CD4-positive, alpha-beta memory T cell (primary cell): ENCODE measurements around the gene SETD2. TPM values are rescaled to one million over a fixed set of nuclear protein-coding genes. Genes with fewer than 3 reads are reported as not detected.

Experiments
- CTCF ChIA-PET: fragments of 350-600 bp; sonication (Branson Sonifier 250); formaldehyde crosslinking; loops from one replicate; lab custom pipeline; 2021; ENCODE audit warnings: inconsistent platforms; ENCODE audit not compliant: partially characterized antibody; lab: Charles Lee
- POLR2A ChIA-PET: fragments of 350-600 bp; sonication (Branson Sonifier 250); formaldehyde crosslinking; loops from one replicate; lab custom pipeline; 2021; ENCODE audit not compliant: partially characterized antibody; lab: Charles Lee
- DNase-seq, 5 donors: peaks; one replicate each; pipeline versions ENCODE4 v3.0.0 to v3.0.0-alpha.2; 2020 to 2022; ENCODE audit warnings: mixed read lengths in 1 of 5
- H3K27ac ChIP-seq: one replicate; pipeline ENCODE4 v1.7.0; 2013; ENCODE audit warnings: low read depth, low read length
- H3K27me3 ChIP-seq: 2 replicates; pipeline ENCODE4 v1.7.0; 2013; ENCODE audit warnings: mild to moderate bottlenecking, low read length, moderate library complexity; ENCODE audit not compliant: insufficient read depth
- H3K36me3 ChIP-seq: 2 replicates; pipeline ENCODE4 v1.7.0; 2013; ENCODE audit warnings: mild to moderate bottlenecking, low read length, moderate library complexity; ENCODE audit not compliant: insufficient read depth
- H3K4me1 ChIP-seq: 2 replicates; pipeline ENCODE4 v1.7.0; 2013; ENCODE audit warnings: mild to moderate bottlenecking, low read length, moderate library complexity; ENCODE audit not compliant: insufficient read depth
- H3K4me3 ChIP-seq, 2 donors: one replicate each; pipeline ENCODE4 v1.7.0; 2013; ENCODE audit warnings: low read length in 2 of 2, mild to moderate bottlenecking in 1 of 2
- H3K9me3 ChIP-seq, 2 donors: one replicate each; pipeline ENCODE4 v1.7.0; 2013; ENCODE audit warnings: low read length in 2 of 2, control low read depth in 1 of 2; ENCODE audit not compliant: control insufficient read depth in 1 of 2
- H3K27ac Mint-ChIP-seq, 7 donors: one replicate each; pipeline ENCODE4 v1.8.0; 2020 to 2021; ENCODE audit warnings: mixed read lengths in 7 of 7, mild to moderate bottlenecking in 6 of 7, inconsistent platforms in 3 of 7, moderate library complexity in 3 of 7
- H3K27me3 Mint-ChIP-seq, 2 donors: one replicate each; pipeline ENCODE4 v1.8.0; 2020 to 2021; ENCODE audit warnings: mixed read lengths in 2 of 2
- H3K36me3 Mint-ChIP-seq, 2 donors: one replicate each; pipeline ENCODE4 v1.8.0; 2020 to 2021; ENCODE audit warnings: mixed read lengths in 2 of 2, inconsistent platforms in 1 of 2, mild to moderate bottlenecking in 1 of 2
- H3K4me1 Mint-ChIP-seq, 4 donors: one replicate each; pipeline ENCODE4 v1.8.0; 2020 to 2021; ENCODE audit warnings: mixed read lengths in 4 of 4, mild to moderate bottlenecking in 1 of 4
- H3K4me3 Mint-ChIP-seq, 8 donors: one replicate each; pipeline ENCODE4 v1.8.0; 2020 to 2021; ENCODE audit warnings: mixed read lengths in 8 of 8, mild to moderate bottlenecking in 7 of 8, moderate library complexity in 6 of 8, inconsistent platforms in 3 of 8
- H3K9me3 Mint-ChIP-seq, 8 donors: one replicate each; pipeline ENCODE4 v1.8.0; 2020 to 2021; ENCODE audit warnings: mixed read lengths in 8 of 8, mild to moderate bottlenecking in 5 of 8, inconsistent platforms in 3 of 8, moderate library complexity in 1 of 8
- intact Hi-C: fragments of 100-400 bp; cut with micrococcal nuclease; formaldehyde crosslinking; loops from one replicate; pipeline ENCODE4 v1.15.1; 2023
- polyA plus RNA-seq, 2 donors: library from polyadenylated mRNA; unstranded; fragments of 300-500 nt; fragmentation: Illumina TruSeq; gene quantifications; one replicate each; pipeline ENCODE4 v1.2.3, GENCODE V29; 2021
- total RNA-seq, 2 experiments: library from RNA; stranded (reverse); gene quantifications; one replicate each; pipeline ENCODE4 v1.2.3, GENCODE V29; 2021

Gene SETD2
- total and polyA plus RNA-seq, 4 experiments from 2014 or later, result 3.4 to 74.1 (median 50.0) TPM

DNA sequence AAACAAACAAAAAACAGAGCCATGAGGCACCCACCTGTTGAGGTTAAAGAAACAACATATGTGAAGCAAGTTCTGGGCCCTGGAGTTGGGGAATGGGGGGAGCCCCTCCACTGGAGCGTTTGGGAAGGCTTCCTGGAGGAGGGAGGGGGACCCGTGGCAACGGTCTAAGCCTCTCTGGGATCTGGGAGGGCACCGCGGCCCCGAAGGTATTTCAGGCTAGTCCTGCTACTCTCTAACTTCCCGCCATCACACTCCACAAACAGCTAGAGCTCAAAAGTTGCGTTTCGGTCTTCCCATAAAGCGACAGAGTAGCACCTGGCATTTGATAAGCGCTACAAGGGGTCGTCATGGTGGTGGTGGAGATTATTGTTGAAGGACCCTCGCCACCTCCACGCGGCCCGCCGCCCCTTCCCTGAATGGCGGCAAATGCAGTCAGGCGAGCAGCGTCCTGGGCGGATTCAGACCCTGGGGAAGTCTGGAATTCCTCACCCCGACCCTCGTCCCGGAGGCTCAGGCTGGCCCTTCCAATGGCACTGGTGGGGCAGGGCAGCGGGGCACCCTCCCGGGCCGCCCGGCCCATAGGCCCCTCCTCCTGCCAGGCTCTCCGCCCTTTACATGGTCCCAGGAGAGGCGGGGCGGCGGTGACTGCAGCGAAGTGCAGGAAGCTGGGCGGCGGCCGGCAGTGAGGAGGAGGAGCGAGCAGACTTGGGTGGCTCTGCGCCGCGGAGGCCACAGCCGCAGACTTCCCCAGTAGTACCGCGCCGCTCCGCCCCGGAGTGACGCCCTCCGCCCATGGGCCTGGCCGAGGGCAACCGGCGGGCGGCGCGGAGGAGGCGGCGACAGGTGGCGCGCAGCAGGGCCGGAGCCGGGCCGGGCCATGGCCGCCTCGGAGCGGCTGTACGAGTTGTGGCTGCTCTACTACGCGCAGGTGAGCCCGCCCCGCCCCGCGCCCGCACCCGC is 184.6 kb downstream of the SETD2 start, which contains the start of gene NBEAL2:
Gene NBEAL2, plus strand, starts transcription at position 682 of the 960 bp plus-strand sequence. Its CDS starts 196 bp downstream, at position 878.
- POLR2A ChIA-PET, result interaction anchor here (0.8 to 13.4 kb wide), 25 partner anchors 9 to 401 kb away, joined by 3 to 222 read pairs (median 5); partner anchors contain the start of genes PTPN23 and SETD2
- Mint-ChIP-seq H3K27ac (peak within 1 kb of the TSS; percentile 93 to 96 (median 93)), H3K27me3 (no peaks in the 10 kb centered on the region), H3K4me1 (peaks cover 41 to 81% (median 62%) of the 10 kb centered on the region in 4 donors), H3K9me3 (peaks cover 0 to 2% (median 0%) of the 10 kb centered on the region in 8 donors), H3K36me3 (peaks cover 6 to 25% of the 10 kb centered on the region in 2 donors), H3K4me3 (peak within 1 kb of the TSS; percentile 89 to 94 (median 91))
- Histone ChIP-seq H3K27me3 (no peaks in the 10 kb centered on the region), H3K4me3 (peak within 1 kb of the TSS; percentile 87 to 91), H3K27ac (peak within 1 kb of the TSS; percentile 91), H3K4me1 (peaks cover 77% of the 10 kb centered on the region), H3K9me3 (no peaks in the 10 kb centered on the region), H3K36me3 (no peaks in the 10 kb centered on the region)
- intact Hi-C loops, result loop anchor here (1.0 to 5.0 kb wide), 6 partner anchors 8 to 401 kb away; no protein-coding TSS in a partner anchor
- DNase-seq, result peak; percentile 93 to 96 (median 94)
- CTCF ChIA-PET, result interaction anchor here (1.0 to 3.1 kb wide), 8 partner anchors 9 to 185 kb away, joined by 3 to 28 read pairs (median 6); partner anchors contain the start of gene SETD2

DNA sequence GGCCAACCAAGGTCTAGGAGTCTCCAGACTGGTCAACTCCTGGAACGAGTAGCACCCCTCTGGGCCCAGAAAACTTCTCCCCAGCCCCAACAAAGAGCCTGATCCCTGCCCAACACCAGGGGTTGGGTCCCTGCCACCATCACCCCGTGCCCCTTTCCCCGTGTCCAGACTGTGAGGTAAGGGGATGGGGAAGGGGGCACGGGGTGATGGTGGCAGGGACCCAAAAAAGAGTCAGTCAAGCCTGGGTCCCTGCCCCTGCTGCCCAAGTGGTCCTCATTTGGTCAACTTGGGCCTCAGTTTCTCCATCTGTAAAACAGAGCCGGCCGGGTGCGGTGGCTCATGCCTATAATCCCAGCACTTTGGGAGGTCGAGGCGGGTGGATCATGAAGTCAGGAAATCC is 185.5 kb downstream of the SETD2 start:
- Mint-ChIP-seq H3K9me3 (peaks cover 0 to 2% (median 0%) of the 10 kb centered on the region in 8 donors), H3K27ac (peak overlapping the region; percentile 84 to 100 (median 92)), H3K4me1 (peaks cover 44 to 80% (median 63%) of the 10 kb centered on the region in 4 donors), H3K4me3 (peak overlapping the region; percentile 85 to 100 (median 88)), H3K27me3 (no peaks in the 10 kb centered on the region), H3K36me3 (peaks cover 7 to 25% of the 10 kb centered on the region in 2 donors)
- ChIA-PET CTCF (interaction anchor here (1.0 to 3.1 kb wide), 5 partner anchors 9 to 186 kb away, joined by 3 to 28 read pairs (median 4); partner anchors contain the start of gene SETD2), POLR2A (interaction anchor here (1.1 to 13.4 kb wide), 13 partner anchors 12 to 402 kb away, joined by 3 to 222 read pairs (median 7); partner anchors contain the start of genes PTPN23 and SETD2)
- no peak overlapping the region for H3K4me3 ChIP-seq
- no peaks in the 10 kb centered on the region for H3K9me3 ChIP-seq
- intact Hi-C loops, result loop anchor here (5.0 kb wide), 2 partner anchors 59 to 79 kb away; no protein-coding TSS in a partner anchor
- H3K27me3 ChIP-seq, result no peaks in the 10 kb centered on the region
- peak overlapping the region; percentile 91 for H3K27ac ChIP-seq
- no peak for DNase-seq
- H3K4me1 ChIP-seq, result peaks cover 77% of the 10 kb centered on the region
- H3K36me3 ChIP-seq, result no peaks in the 10 kb centered on the region

DNA sequence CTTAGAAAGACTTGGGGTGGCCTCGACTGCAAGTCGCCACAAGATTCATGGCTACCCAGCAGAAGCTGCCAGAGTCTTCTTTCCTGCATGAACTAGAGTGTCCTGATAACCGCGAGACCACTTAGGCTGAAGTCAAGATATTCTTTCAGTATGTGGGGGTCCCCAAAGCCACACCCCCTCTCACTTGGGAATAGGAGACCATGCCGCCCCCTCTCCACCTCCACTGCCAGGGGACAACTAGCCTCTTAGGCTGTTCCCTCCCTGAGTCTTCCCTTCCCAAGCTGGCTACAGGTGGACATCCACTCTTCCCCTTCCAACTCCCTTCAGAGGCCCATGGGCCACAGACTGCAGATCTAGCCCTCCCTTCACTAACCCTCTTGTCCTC is 186.1 kb downstream of the SETD2 start:
- intact Hi-C loops, result loop anchor here (2.0 to 5.0 kb wide), 3 partner anchors 59 to 187 kb away; partner anchors contain the start of gene SETD2
- Mint-ChIP-seq H3K27me3 (no peaks in the 10 kb centered on the region), H3K4me1 (peaks cover 44 to 78% (median 61%) of the 10 kb centered on the region in 4 donors), H3K36me3 (peaks cover 7 to 25% of the 10 kb centered on the region in 2 donors), H3K4me3 (peak overlapping the region; percentile 26 to 100 (median 74)), H3K9me3 (peaks cover 0 to 2% (median 0%) of the 10 kb centered on the region in 8 donors), H3K27ac (peak overlapping the region; percentile 72 to 100 (median 90))
- Histone ChIP-seq H3K4me3 (no peak overlapping the region), H3K36me3 (no peaks in the 10 kb centered on the region), H3K4me1 (peaks cover 75% of the 10 kb centered on the region), H3K27me3 (no peaks in the 10 kb centered on the region), H3K9me3 (no peaks in the 10 kb centered on the region), H3K27ac (no peak overlapping the region)
- CTCF ChIA-PET, result interaction anchor here (1.1 to 3.1 kb wide), 2 partner anchors 21 to 31 kb away, joined by 3 to 28 read pairs; no protein-coding TSS in a partner anchor
- POLR2A ChIA-PET, result interaction anchor here (1.1 to 13.4 kb wide), 8 partner anchors 12 to 55 kb away, joined by 3 to 222 read pairs (median 7); no protein-coding TSS in a partner anchor
- DNase-seq, result no peak

DNA sequence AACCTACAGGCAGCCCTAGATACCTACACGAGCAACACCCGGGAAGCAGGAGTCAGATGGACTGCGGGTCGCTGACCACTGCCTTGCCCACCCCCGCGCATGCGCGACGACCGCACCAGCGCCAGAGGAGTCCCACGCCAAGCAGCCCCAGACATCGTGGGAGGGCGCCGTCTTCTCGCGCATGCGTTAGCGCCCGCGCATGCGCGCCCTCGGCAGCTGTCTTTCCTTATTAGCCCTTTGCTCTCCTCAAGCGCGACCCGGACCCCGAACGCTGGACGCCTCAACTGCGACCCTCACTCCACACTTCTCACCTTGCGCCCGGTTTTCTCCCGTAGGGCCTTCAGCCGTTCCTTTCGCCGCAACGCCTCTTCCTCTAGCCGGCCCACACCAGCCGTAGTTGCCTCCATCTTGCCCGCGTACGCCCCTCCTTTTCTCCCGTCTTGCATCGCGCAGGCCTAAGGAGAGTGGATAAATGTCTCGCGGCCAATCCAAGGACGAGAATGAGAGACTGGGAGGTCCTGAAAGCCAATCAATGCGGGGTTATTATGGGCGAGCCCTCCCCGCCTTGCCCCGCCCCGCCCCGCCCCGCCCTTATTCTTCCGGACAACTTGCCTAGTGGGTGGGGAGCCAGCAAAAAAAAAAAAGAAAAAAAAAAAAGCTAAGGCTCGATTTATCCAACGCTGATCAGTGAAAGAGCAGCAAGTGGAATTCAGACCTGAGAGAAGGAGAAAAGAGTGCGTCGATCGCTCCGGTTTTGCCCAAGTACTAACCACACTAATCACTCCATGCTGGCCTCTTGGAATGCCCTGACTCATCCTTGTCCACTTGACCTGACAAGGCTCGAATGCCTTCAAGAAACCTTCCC is 187.4 kb downstream of the SETD2 start, which contains the start of gene CCDC12:
Gene CCDC12, minus strand, starts transcription at position 420 of the 865 bp plus-strand sequence. Its CDS starts 13 bp downstream, at position 407.
- no peaks in the 10 kb centered on the region for H3K36me3 ChIP-seq
- H3K4me1 ChIP-seq, result peaks cover 75% of the 10 kb centered on the region
- Mint-ChIP-seq H3K4me3 (peak within 1 kb of the TSS; percentile 94 to 100 (median 100)), H3K9me3 (peaks cover 0 to 2% (median 0%) of the 10 kb centered on the region in 8 donors), H3K27me3 (no peaks in the 10 kb centered on the region), H3K36me3 (peaks cover 9 to 31% of the 10 kb centered on the region in 2 donors), H3K4me1 (peaks cover 45 to 78% (median 62%) of the 10 kb centered on the region in 4 donors), H3K27ac (peak within 1 kb of the TSS; percentile 90 to 100 (median 99))
- no peaks in the 10 kb centered on the region for H3K27me3 ChIP-seq
- intact Hi-C loops, result loop anchor here (1.0 to 5.0 kb wide), 4 partner anchors 61 to 306 kb away; partner anchors contain the start of genes KIF9, KLHL18 and SETD2
- DNase-seq, result peak; percentile 97 to 98 (median 98)
- ChIA-PET POLR2A (interaction anchor here (0.6 to 13.4 kb wide), 14 partner anchors 9 to 1463 kb away, joined by 3 to 222 read pairs (median 6); no protein-coding TSS in a partner anchor), CTCF (interaction anchor here (0.7 to 1.6 kb wide), 5 partner anchors 11 to 49 kb away, joined by 3 to 9 read pairs (median 3); no protein-coding TSS in a partner anchor)
- no peaks in the 10 kb centered on the region for H3K9me3 ChIP-seq
- H3K27ac ChIP-seq, result peak within 1 kb of the TSS; percentile 89
- peak within 1 kb of the TSS; percentile 67 to 99 for H3K4me3 ChIP-seq

DNA sequence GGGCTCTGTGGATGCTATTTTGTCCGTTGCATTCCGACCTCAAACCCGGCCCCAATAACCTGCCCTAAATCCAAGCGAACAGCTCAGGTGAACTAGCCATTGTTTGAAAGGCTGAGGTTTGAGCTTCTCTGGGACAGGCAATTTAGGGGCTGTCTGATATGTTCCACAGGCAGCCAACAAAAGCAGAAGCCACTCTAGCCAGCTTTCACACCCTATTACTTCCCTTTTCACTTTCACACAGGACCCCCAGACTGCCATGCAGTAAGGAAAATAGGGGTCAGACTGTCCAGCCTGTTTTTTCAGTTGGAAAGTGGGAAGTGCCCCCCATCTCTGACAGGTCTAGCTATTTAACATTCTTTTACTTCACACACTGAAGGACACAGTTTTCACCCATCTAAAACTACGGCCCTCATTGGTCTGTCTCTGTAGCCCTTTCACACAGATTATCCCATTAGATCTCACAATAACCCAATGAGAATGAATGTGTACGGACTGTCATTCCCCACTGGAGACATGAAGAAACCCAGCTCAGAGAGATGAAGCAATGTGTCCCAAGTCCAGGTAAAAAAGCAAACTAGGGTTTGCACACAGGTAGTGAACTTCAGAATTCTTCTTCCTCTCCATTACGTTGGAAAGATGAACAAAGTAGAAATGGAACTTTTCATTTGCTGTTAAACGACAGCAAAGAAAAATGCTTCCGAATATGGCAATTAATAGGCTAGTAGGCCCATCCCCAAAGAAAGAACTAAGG is 189.3 kb downstream of the SETD2 start:
- no peaks in the 10 kb centered on the region for H3K27me3 Mint-ChIP-seq
- H3K27ac Mint-ChIP-seq, result peak overlapping the region in 6 of 7 donors; percentile 61 to 90 (median 75)
- DNase-seq, result no peak
- ChIA-PET POLR2A (interaction anchor here (1.0 to 13.4 kb wide), 4 partner anchors 16 to 27 kb away, joined by 3 to 222 read pairs (median 65); no protein-coding TSS in a partner anchor), CTCF (interaction anchor here (0.8 to 1.6 kb wide), 4 partner anchors 9 to 52 kb away, joined by 3 to 6 read pairs (median 3); no protein-coding TSS in a partner anchor)
- peaks cover 55 to 86% (median 71%) of the 10 kb centered on the region in 4 donors for H3K4me1 Mint-ChIP-seq
- H3K36me3 Mint-ChIP-seq, result peaks cover 14 to 42% of the 10 kb centered on the region in 2 donors
- peak overlapping the region; percentile 58 to 100 (median 69) for H3K4me3 Mint-ChIP-seq
- Histone ChIP-seq H3K4me1 (peaks cover 82% of the 10 kb centered on the region), H3K9me3 (no peaks in the 10 kb centered on the region), H3K4me3 (no peak overlapping the region), H3K27ac (no peak overlapping the region), H3K27me3 (no peaks in the 10 kb centered on the region), H3K36me3 (peaks cover 5% of the 10 kb centered on the region)
- intact Hi-C loops, result loop anchor here (5.0 kb wide), 2 partner anchors 63 to 83 kb away; no protein-coding TSS in a partner anchor
- H3K9me3 Mint-ChIP-seq, result peaks cover 0 to 2% (median 0%) of the 10 kb centered on the region in 8 donors
